PFSK-1 (cell line): ENCODE measurements around the gene RIPOR2.

Source experiments
- FOXP2 ChIP-seq: optimal IDR thresholded peaks from 2 replicates; pipeline ENCODE3; 2011; ENCODE audit warnings: borderline replicate concordance, control low read depth, inconsistent platforms; ENCODE audit not compliant: insufficient read depth; ENCODE audit errors: extremely low read length, extremely low read depth
- POLR2AphosphoS5 ChIP-seq: IDR thresholded peaks from 2 replicates; pipeline ENCODE4 v1.6.1; 2012; ENCODE audit warnings: low read depth, mild to moderate bottlenecking, control low read depth, low read length, moderate library complexity
- SIN3A ChIP-seq: IDR thresholded peaks from 2 replicates; pipeline ENCODE4 v1.6.1; 2012; ENCODE audit warnings: mild to moderate bottlenecking, low read length, moderate library complexity, borderline replicate concordance; ENCODE audit not compliant: insufficient read depth
- TAF1 ChIP-seq: IDR thresholded peaks from 2 replicates; pipeline ENCODE4 v1.6.1; 2012; ENCODE audit warnings: low read length, control low read depth, borderline replicate concordance; ENCODE audit not compliant: insufficient read depth
- TF ChIP-seq, protein P1 (sequence below), 2 experiments: IDR thresholded peaks; 2 replicates each; pipeline versions ENCODE4 v1.6.1 to v1.8.0; 2011 to 2012; ENCODE audit warnings: low read depth in 2 of 2, low read length in 2 of 2, control low read depth in 1 of 2, inconsistent platforms in 1 of 2, mild to moderate bottlenecking in 1 of 2, moderate library complexity in 1 of 2; ENCODE audit not compliant: insufficient read depth in 1 of 2

DNA sequence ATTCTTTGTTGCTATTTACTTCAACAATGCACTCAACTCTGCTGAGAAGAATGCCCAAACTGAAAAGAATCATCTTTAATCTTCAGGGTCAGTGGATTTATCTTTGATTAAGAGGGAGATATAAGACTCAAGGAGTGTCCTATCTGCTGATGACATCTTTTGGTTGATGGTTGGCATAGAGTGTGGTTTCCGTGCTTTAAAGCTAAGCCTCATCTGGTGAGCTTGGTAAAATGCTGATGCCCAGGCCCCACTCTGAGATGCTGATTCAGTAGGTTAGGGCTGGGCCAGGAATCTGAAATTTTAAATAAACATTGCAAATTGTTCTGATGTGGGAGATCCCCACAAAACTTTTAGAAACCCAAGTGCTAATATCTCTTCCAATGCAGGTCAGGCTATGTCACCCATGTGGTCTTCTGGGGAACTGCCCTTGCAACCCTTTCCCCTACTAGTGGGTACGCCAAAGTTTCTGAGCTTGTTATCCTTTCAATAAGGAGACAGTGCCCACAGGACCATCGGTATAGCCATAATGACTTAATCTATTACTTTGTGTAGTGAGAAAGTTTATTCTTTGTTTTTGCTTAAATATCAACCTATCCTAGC lies 68.6 kb downstream of the RIPOR2 start:
- no peak for TF ChIP-seq POLR2AphosphoS5
- TF ChIP-seq SIN3A, result no peak
- no peak for TF ChIP-seq FOXP2
- no peak for TF ChIP-seq TAF1
- TF ChIP-seq, protein P1, sequence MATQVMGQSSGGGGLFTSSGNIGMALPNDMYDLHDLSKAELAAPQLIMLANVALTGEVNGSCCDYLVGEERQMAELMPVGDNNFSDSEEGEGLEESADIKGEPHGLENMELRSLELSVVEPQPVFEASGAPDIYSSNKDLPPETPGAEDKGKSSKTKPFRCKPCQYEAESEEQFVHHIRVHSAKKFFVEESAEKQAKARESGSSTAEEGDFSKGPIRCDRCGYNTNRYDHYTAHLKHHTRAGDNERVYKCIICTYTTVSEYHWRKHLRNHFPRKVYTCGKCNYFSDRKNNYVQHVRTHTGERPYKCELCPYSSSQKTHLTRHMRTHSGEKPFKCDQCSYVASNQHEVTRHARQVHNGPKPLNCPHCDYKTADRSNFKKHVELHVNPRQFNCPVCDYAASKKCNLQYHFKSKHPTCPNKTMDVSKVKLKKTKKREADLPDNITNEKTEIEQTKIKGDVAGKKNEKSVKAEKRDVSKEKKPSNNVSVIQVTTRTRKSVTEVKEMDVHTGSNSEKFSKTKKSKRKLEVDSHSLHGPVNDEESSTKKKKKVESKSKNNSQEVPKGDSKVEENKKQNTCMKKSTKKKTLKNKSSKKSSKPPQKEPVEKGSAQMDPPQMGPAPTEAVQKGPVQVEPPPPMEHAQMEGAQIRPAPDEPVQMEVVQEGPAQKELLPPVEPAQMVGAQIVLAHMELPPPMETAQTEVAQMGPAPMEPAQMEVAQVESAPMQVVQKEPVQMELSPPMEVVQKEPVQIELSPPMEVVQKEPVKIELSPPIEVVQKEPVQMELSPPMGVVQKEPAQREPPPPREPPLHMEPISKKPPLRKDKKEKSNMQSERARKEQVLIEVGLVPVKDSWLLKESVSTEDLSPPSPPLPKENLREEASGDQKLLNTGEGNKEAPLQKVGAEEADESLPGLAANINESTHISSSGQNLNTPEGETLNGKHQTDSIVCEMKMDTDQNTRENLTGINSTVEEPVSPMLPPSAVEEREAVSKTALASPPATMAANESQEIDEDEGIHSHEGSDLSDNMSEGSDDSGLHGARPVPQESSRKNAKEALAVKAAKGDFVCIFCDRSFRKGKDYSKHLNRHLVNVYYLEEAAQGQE (IDR thresholded peaks at IDR 0.05; ENCODE audit: insufficient read depth in 1 of 2, low read depth in 2 of 2, low read length in 2 of 2), result no peak
